Stimulated activated CD4-positive, alpha-beta T cell treated with anti-CD3 and anti-CD28 coated beads, Interleukin-2, amount 100 ng/mL, for 4 hours (primary cell): ENCODE results near the gene TTYH3.
A peak's percentile ranks its signal among the peaks of the same experiment; 100 is the strongest.
"Not testable (repeated sequence)": the region's sequence is repeated elsewhere in the genome, so short reads cannot be mapped to it uniquely, and the experiment has no call there.

Source experiments
- DNase-seq: peaks from one replicate; pipeline ENCODE4 v3.0.0-alpha.2; 2020; ENCODE audit warnings: low read depth

TTYH3 gene

GRCh38 chr7:2688409-2689342 lies 56.9 kb downstream of the TTYH3 start:
- no peak for DNase-seq

- no peak for DNase-seq
Observed at GRCh38 chr7:2689343-2689847, 57.6 kb downstream of the TTYH3 start.

GRCh38 chr7:2689951-2690705 lies 58.3 kb downstream of the TTYH3 start:
- no peak for DNase-seq

- no peak for DNase-seq
Observed at GRCh38 chr7:2691011-2691707, 59.4 kb downstream of the TTYH3 start.

GRCh38 chr7:2691932-2692439 lies 60.2 kb downstream of the TTYH3 start:
- not testable (repeated sequence) for DNase-seq

- DNase-seq: no peak
Observed at GRCh38 chr7:2692543-2692942, 60.8 kb downstream of the TTYH3 start.

- DNase-seq: not testable (repeated sequence)
Observed at GRCh38 chr7:2693420-2694121, 61.8 kb downstream of the TTYH3 start.

- not testable (repeated sequence) for DNase-seq
Observed at GRCh38 chr7:2694122-2694436, 62.3 kb downstream of the TTYH3 start.

GRCh38 chr7:2698581-2699288 lies 66.9 kb downstream of the TTYH3 start:
- peak; percentile 21 for DNase-seq

GRCh38 chr7:2699289-2699620 lies 67.5 kb downstream of the TTYH3 start:
- DNase-seq: no peak

- no peak for DNase-seq
Observed at GRCh38 chr7:2700141-2700850, 68.5 kb downstream of the TTYH3 start.

- DNase-seq: no peak
Observed at GRCh38 chr7:2701424-2701823, 69.6 kb downstream of the TTYH3 start.

GRCh38 chr7:2701832-2702593 lies 70.2 kb downstream of the TTYH3 start:
- DNase-seq: no peak

GRCh38 chr7:2702594-2702957 lies 70.8 kb downstream of the TTYH3 start:
- no peak for DNase-seq

GRCh38 chr7:2705371-2706096 lies 73.7 kb downstream of the TTYH3 start:
- no peak for DNase-seq

GRCh38 chr7:2706685-2707126 lies 74.9 kb downstream of the TTYH3 start:
- DNase-seq: no peak

- no peak for DNase-seq
Observed at GRCh38 chr7:2707481-2707880, 75.7 kb downstream of the TTYH3 start.

- no peak for DNase-seq
Observed at GRCh38 chr7:2708041-2708440, 76.3 kb downstream of the TTYH3 start.
